Ovary (tissue), 9 donors: Measurements from ENCODE around the gene SERPINB2. TPM values are rescaled to one million over a fixed set of nuclear protein-coding genes. Genes with fewer than 3 reads are reported as not detected.

Experiments used
- DNase-seq, 5 donors: peaks; one replicate each; pipeline ENCODE4 v3.0.0-alpha.2; 2019 to 2020
- H3K27ac ChIP-seq, 2 donors: fragments of 200-600 bp; one replicate each; pipeline versions ENCODE4 v1.5.1 to v1.8.0; 2019 to 2022
- H3K27me3 ChIP-seq: fragments of 200-600 bp; one replicate; pipeline ENCODE4 v1.8.0; 2022
- H3K36me3 ChIP-seq: fragments of 200-600 bp; sonication (generic); one replicate; pipeline ENCODE4 v1.5.1; 2019
- H3K4me1 ChIP-seq: one replicate; pipeline ENCODE4 v1.8.1; 2013; ENCODE audit warnings: mild to moderate bottlenecking, moderate library complexity; ENCODE audit not compliant: insufficient read depth
- H3K4me3 ChIP-seq: fragments of 200-600 bp; sonication (generic); one replicate; pipeline ENCODE4 v1.5.1; 2017
- H3K9me3 ChIP-seq, 2 donors: fragments of 200-600 bp in 1 of 2; sonication (generic) in 1 of 2; one replicate each; pipeline versions ENCODE4 v1.5.1 to v1.8.1; 2013 to 2019; ENCODE audit warnings: mild to moderate bottlenecking in 1 of 2, moderate library complexity in 1 of 2
- EP300 ChIP-seq: sonication (generic); formaldehyde crosslinking; IDR thresholded peaks from one replicate; pipeline ENCODE4 v1.6.1; 2017; ENCODE audit warnings: antibody characterized with exemption
- POLR2A ChIP-seq: fragments of 450-650 bp; IDR thresholded peaks from one replicate; pipeline ENCODE4 v1.6.1; 2017; ENCODE audit warnings: antibody characterized with exemption, mild to moderate bottlenecking, moderate library complexity
- WGBS, 3 donors: extraction: QIAGEN DNeasy Blood & Tissue Kit in 1 of 3; methylation state at CpG; one replicate each; pipeline versions ENCODE4 v1.1.5 to v1.1.7; 2013 to 2017; 5-methylcytosine and 5-hydroxymethylcytosine counted together
- intact Hi-C, 4 donors: fragments of 100-400 bp; cut with DNase I; formaldehyde crosslinking; loops; one replicate each; pipeline versions ENCODE4 v1.11.0 to v1.15.1; 2022 to 2023
- polyA plus RNA-seq, 2 donors: library from polyadenylated mRNA; stranded (reverse); fragments of 200-250 nt in 1 of 2; fragments of 350-450 nt in 1 of 2; fragmentation: Illumina TruSeq in 1 of 2; extraction: RNeasy Lipid Tissue Mini Kit (QIAGEN cat#74804) in 1 of 2; gene quantifications; one replicate each; pipeline ENCODE4 v1.2.3, GENCODE V29; 2013 to 2014
- total RNA-seq, 7 donors: library from RNA; depleted of rRNA in 2 of 7; stranded (reverse); fragments of >200 nt in 2 of 7; fragmentation: NEBNext Ultra II Directional in 3 of 7; extraction: Animal tissue kit (Norgen Biotek cat#: 25700) in 3 of 7; gene quantifications; one replicate each; pipeline versions ENCODE4 v1.1.0 to v1.2.4, GENCODE V29; 2016 to 2023
- TF ChIP-seq, protein P1 (sequence below), 3 donors: fragments of 450-650 bp in 2 of 3; fragments of 200-600 bp in 1 of 3; IDR thresholded peaks; one replicate each; pipeline versions ENCODE4 v1.5.1 to v1.8.0; 2016 to 2022; ENCODE audit warnings: antibody characterized with exemption in 3 of 3, mild to moderate bottlenecking in 1 of 3
- donor health status: DM: no; HTN: no; CAD: no; lungs with moderate emphysema.
- donor health status: DM: no; HTN: no; CAD: no.
- donor health status: Bipolar disorder and iron deficiency.
- donor health status: DM: yes; HTN: yes; CAD: no.
- donor health status: DM: no; HTN: no; CAD: no.
- donor health status: DM: yes; HTN: yes; CAD: no.

Gene SERPINB2
- total and polyA plus RNA-seq, 9 donors, result 0.32 to 11.4 (median 1.2) TPM; not detected in 3

DNA sequence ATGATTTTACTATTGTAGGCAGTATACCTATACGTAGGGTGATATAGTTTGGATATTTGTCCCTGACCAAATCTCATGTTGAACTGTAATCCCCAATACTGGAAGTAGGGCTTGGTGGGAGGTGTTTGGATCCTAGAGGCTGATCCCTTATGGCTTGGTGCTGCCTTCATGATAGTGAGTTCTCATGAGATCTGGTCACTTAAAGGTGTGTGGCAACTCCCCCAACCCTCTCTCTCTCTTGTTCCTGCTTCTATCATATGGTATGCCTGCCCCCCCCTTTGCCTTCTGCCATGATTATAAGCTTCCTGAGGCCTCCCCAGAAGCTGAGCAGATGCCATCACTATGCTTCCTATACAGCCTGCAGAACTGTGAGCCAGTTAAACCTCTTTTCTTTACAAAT lies 18.6 kb downstream of the SERPINB2 start:
- no peaks in the 10 kb centered on the region for H3K9me3 ChIP-seq
- no peaks in the 10 kb centered on the region for H3K4me1 ChIP-seq
- DNase-seq, result no peak
- no peaks in the 10 kb centered on the region for H3K27me3 ChIP-seq
- no peak overlapping the region for H3K4me3 ChIP-seq
- intact Hi-C loops, result no loop called here
- no peak for TF ChIP-seq EP300
- no peak for TF ChIP-seq POLR2A
- TF ChIP-seq, protein P1, sequence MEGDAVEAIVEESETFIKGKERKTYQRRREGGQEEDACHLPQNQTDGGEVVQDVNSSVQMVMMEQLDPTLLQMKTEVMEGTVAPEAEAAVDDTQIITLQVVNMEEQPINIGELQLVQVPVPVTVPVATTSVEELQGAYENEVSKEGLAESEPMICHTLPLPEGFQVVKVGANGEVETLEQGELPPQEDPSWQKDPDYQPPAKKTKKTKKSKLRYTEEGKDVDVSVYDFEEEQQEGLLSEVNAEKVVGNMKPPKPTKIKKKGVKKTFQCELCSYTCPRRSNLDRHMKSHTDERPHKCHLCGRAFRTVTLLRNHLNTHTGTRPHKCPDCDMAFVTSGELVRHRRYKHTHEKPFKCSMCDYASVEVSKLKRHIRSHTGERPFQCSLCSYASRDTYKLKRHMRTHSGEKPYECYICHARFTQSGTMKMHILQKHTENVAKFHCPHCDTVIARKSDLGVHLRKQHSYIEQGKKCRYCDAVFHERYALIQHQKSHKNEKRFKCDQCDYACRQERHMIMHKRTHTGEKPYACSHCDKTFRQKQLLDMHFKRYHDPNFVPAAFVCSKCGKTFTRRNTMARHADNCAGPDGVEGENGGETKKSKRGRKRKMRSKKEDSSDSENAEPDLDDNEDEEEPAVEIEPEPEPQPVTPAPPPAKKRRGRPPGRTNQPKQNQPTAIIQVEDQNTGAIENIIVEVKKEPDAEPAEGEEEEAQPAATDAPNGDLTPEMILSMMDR (IDR thresholded peaks at IDR 0.05), result no peak
- no peaks in the 10 kb centered on the region for H3K36me3 ChIP-seq
- no peak overlapping the region for H3K27ac ChIP-seq
- 76 to 90% (median 81%) methylated on average over 1 of the region's 1 CpG for WGBS, 3 donors

DNA sequence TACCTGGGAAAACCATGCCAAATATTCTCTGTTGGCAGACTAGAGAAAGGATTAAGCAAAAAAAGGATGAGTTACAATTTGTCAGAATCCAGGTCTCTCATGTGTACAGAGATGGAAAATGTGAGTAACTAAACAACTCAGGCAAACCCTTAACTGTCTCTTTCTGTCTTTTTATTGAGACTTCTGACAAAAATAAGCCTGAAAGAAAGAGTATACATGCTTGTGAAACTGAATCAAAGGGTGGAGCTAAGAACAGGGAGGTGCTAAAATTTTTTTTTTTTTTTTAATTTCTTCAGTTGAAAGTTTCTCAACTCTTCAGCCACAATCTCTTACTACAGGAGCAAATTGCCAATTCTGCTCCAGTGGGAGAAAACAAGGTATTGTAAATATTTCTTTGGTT lies 20.2 kb downstream of the SERPINB2 start, which contains the start of gene SERPINB10:
Gene SERPINB10, plus strand, starts transcription at position 295 of the 400 bp plus-strand sequence. CDS start 7,553 bp downstream, outside the sequence.
- Histone ChIP-seq H3K9me3 (no peaks in the 10 kb centered on the region), H3K27ac (no peak within 1 kb of the TSS), H3K4me3 (no peak within 1 kb of the TSS), H3K27me3 (no peaks in the 10 kb centered on the region), H3K36me3 (no peaks in the 10 kb centered on the region), H3K4me1 (no peaks in the 10 kb centered on the region)
- DNase-seq, result no peak
- no peak for TF ChIP-seq EP300
- no peak for TF ChIP-seq POLR2A
- TF ChIP-seq, protein P1 (IDR thresholded peaks at IDR 0.05), result no peak
- intact Hi-C loops, result no loop called here

DNA sequence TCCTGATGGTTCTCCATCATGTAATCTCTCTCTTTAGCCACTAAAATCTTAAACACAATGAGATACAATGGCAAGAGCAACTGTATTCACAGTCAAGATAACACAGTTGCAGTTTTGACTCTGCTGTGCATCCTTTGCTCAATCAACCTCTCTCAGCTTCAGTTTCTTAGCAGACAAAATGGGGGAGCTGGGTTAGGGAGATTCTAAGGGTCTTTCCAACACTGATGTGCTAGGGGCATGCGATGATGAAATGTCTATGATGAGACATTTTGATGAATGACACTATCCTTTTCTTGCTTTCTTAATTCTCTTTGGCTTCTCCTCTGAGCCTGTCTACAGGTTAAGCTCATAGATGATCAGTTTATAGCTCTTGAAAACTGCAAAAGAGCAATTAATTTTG lies 21.4 kb downstream of the SERPINB2 start:
- intact Hi-C loops, result no loop called here
- Histone ChIP-seq H3K27me3 (no peaks in the 10 kb centered on the region), H3K27ac (no peak overlapping the region), H3K4me1 (no peaks in the 10 kb centered on the region), H3K9me3 (no peaks in the 10 kb centered on the region), H3K4me3 (no peak overlapping the region), H3K36me3 (no peaks in the 10 kb centered on the region)
- TF ChIP-seq, protein P1 (IDR thresholded peaks at IDR 0.05), result no peak
- TF ChIP-seq POLR2A (no peak), EP300 (no peak)
- WGBS, 3 donors, result 84 to 94% (median 86%) methylated on average over 1 of the region's 1 CpG
- DNase-seq, result no peak

DNA sequence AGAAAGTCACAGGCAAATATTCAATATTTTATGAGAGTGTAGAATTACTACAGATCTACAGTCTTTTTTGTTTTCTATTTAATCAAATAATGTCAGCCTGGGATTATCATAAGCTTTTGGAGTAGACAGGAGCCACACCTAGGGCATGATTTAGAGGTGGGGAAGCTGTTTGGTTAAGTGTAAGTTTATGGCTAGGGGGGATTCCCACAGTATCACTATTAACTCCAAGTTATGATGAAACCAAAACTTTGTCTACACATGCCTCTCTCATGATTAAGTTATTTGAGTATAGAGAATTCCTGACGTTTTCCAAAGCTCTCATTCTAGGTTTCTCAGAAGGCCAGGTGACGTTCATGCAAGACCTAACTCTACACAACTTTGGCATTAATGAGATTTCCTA lies 22.4 kb downstream of the SERPINB2 start:
- Histone ChIP-seq H3K27ac (no peak overlapping the region), H3K9me3 (no peaks in the 10 kb centered on the region), H3K36me3 (no peaks in the 10 kb centered on the region), H3K4me3 (no peak overlapping the region), H3K27me3 (no peaks in the 10 kb centered on the region), H3K4me1 (no peaks in the 10 kb centered on the region)
- WGBS, 3 donors, result 57 to 79% (median 66%) methylated on average over 2 of the region's 2 CpGs
- DNase-seq, result no peak
- intact Hi-C loops, result no loop called here
- TF ChIP-seq, protein P1 (IDR thresholded peaks at IDR 0.05), result no peak
- TF ChIP-seq EP300 (no peak), POLR2A (no peak)

DNA sequence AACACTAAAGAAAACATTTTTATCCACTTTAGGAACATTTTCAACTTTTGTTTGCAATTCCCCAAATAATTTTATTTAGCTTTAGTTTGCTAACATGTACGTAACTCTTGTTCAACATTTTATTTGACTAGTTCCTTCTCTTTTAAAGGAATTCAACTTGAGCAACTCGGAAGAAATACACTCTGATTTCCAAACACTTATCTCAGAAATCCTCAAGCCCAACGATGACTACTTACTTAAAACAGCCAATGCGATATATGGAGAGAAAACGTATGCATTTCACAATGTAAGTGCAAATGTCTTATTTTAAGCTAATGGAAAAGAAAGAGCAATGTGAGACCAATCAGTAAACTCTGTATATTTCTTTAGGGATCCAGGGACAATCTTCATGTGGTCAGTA lies 30.3 kb downstream of the SERPINB2 start:
- no peaks in the 10 kb centered on the region for H3K9me3 ChIP-seq
- no peaks in the 10 kb centered on the region for H3K36me3 ChIP-seq
- TF ChIP-seq POLR2A (no peak), EP300 (no peak)
- TF ChIP-seq, protein P1 (IDR thresholded peaks at IDR 0.05), result no peak
- H3K27me3 ChIP-seq, result no peaks in the 10 kb centered on the region
- 71 to 82% (median 77%) methylated on average over 5 of the region's 5 CpGs for WGBS, 3 donors
- no peak overlapping the region for H3K4me3 ChIP-seq
- no peak overlapping the region for H3K27ac ChIP-seq
- DNase-seq, result no peak
- no peaks in the 10 kb centered on the region for H3K4me1 ChIP-seq
- intact Hi-C loops, result no loop called here
